ENCODE measurements around the gene DPY19L2. TPM values are rescaled to one million over a fixed set of nuclear protein-coding genes. Genes with fewer than 3 reads are reported as not detected.
"Not testable (repeated sequence)": the region's sequence is repeated elsewhere in the genome, so short reads cannot be mapped to it uniquely, and the experiment has no call there.

Gene DPY19L2
- total RNA-seq, 1 experiment from 2014 or later = 4.9 TPM

GRCh38 chr12:63615544-63615943 is 52.7 kb downstream of the DPY19L2 start:
- H4K20me1 ChIP-seq (ENCODE audit: control insufficient read depth, insufficient read depth, insufficient read length); H2BK120ac ChIP-seq (ENCODE audit: low read depth, low read length, poor library complexity, severe bottlenecking); H2AK5ac ChIP-seq (ENCODE audit: insufficient read length, low read length); H3K36me3 Mint-ChIP-seq (ENCODE audit: insufficient read depth in 1 of 3, low read depth in 3 of 3); H3K4me1 Mint-ChIP-seq; H3K79me2 ChIP-seq (ENCODE audit: insufficient read depth, low read length); H3K4me1 ChIP-seq (ENCODE audit: insufficient read depth, low read length); H3K27me3 Mint-ChIP-seq (ENCODE audit: low read depth); H3K79me1 ChIP-seq (ENCODE audit: insufficient read depth, low read depth, low read length, poor library complexity, severe bottlenecking); H3K9me3 ChIP-seq (ENCODE audit: control insufficient read depth, low read depth, low read length); H3K27ac Mint-ChIP-seq; H3K9me3 Mint-ChIP-seq; H2BK15ac ChIP-seq (ENCODE audit: low read depth, low read length); H3T11ph ChIP-seq (ENCODE audit: low read length); H2AFZ ChIP-seq (ENCODE audit: low read length); H3K27ac ChIP-seq (ENCODE audit: insufficient read length, low read depth, low read length); H3K23ac ChIP-seq (ENCODE audit: insufficient read length, low read depth, low read length); H4K5ac ChIP-seq (ENCODE audit: insufficient read length, low read depth, low read length); H3K56ac ChIP-seq (ENCODE audit: insufficient read length, low read depth, low read length); H4K8ac ChIP-seq (replicated peaks; ENCODE audit: insufficient read length, low read depth, low read length); H3K18ac ChIP-seq (ENCODE audit: insufficient read length, low read depth, low read length); H3K14ac ChIP-seq (ENCODE audit: insufficient read depth, low read length); H2BK5ac ChIP-seq (ENCODE audit: insufficient read length, low read length); H3K4ac ChIP-seq (ENCODE audit: low read depth, low read length); H3K9ac ChIP-seq (ENCODE audit: extremely low read depth, insufficient read length, low read length); H4K91ac ChIP-seq (ENCODE audit: insufficient read length, low read depth, low read length); DNase-seq; H2BK12ac ChIP-seq (ENCODE audit: insufficient read length, low read depth, low read length); H2BK20ac ChIP-seq (ENCODE audit: low read depth, low read length, poor library complexity, severe bottlenecking); H3K4me3 Mint-ChIP-seq; H3K23me2 ChIP-seq (ENCODE audit: insufficient read length, low read depth, low read length, poor library complexity, severe bottlenecking); H3K27me3 ChIP-seq (ENCODE audit: insufficient read depth, low read length); H3K4me2 ChIP-seq (ENCODE audit: insufficient read depth, insufficient read length, low read length): not testable (repeated sequence)
- no CpG with 5 or more reads among the region's 1 CpG for WGBS (ENCODE audit: extremely low coverage, insufficient read length, low lambda C conversion rate)

- not testable (repeated sequence) for H2BK5ac ChIP-seq (ENCODE audit: insufficient read length, low read length); H3K36me3 Mint-ChIP-seq (ENCODE audit: insufficient read depth in 1 of 3, low read depth in 3 of 3); H3K4me1 ChIP-seq (ENCODE audit: insufficient read depth, low read length); H3K27me3 ChIP-seq (ENCODE audit: insufficient read depth, low read length); H2AFZ ChIP-seq (ENCODE audit: low read length); H3K4me2 ChIP-seq (ENCODE audit: insufficient read depth, insufficient read length, low read length); H2AK5ac ChIP-seq (ENCODE audit: insufficient read length, low read length); H3K27ac ChIP-seq (ENCODE audit: insufficient read length, low read depth, low read length); H2BK120ac ChIP-seq (ENCODE audit: low read depth, low read length, poor library complexity, severe bottlenecking); H3K27ac Mint-ChIP-seq; H3K14ac ChIP-seq (ENCODE audit: insufficient read depth, low read length); H3K79me1 ChIP-seq (ENCODE audit: insufficient read depth, low read depth, low read length, poor library complexity, severe bottlenecking); H4K91ac ChIP-seq (ENCODE audit: insufficient read length, low read depth, low read length); H3K4me1 Mint-ChIP-seq; H2BK20ac ChIP-seq (ENCODE audit: low read depth, low read length, poor library complexity, severe bottlenecking); H3K23ac ChIP-seq (ENCODE audit: insufficient read length, low read depth, low read length); H4K20me1 ChIP-seq (ENCODE audit: control insufficient read depth, insufficient read depth, insufficient read length); H3K27me3 Mint-ChIP-seq (ENCODE audit: low read depth); H3K18ac ChIP-seq (ENCODE audit: insufficient read length, low read depth, low read length); H3K9ac ChIP-seq (ENCODE audit: extremely low read depth, insufficient read length, low read length); H3T11ph ChIP-seq (ENCODE audit: low read length); H2BK12ac ChIP-seq (ENCODE audit: insufficient read length, low read depth, low read length); H3K4me3 Mint-ChIP-seq; H4K8ac ChIP-seq (replicated peaks; ENCODE audit: insufficient read length, low read depth, low read length); H4K5ac ChIP-seq (ENCODE audit: insufficient read length, low read depth, low read length); H3K23me2 ChIP-seq (ENCODE audit: insufficient read length, low read depth, low read length, poor library complexity, severe bottlenecking); H2BK15ac ChIP-seq (ENCODE audit: low read depth, low read length); H3K9me3 ChIP-seq (ENCODE audit: control insufficient read depth, low read depth, low read length); H3K79me2 ChIP-seq (ENCODE audit: insufficient read depth, low read length); H3K56ac ChIP-seq (ENCODE audit: insufficient read length, low read depth, low read length); H3K4ac ChIP-seq (ENCODE audit: low read depth, low read length); DNase-seq; H3K9me3 Mint-ChIP-seq
- no CpG with 5 or more reads among the region's 2 CpGs for WGBS (ENCODE audit: extremely low coverage, insufficient read length, low lambda C conversion rate)
These were observed 57.0 kb downstream of the DPY19L2 start for GRCh38 chr12:63611285-63611684.

- H3K9me3 ChIP-seq (ENCODE audit: control insufficient read depth, low read depth, low read length); H3K14ac ChIP-seq (ENCODE audit: insufficient read depth, low read length); H3K79me2 ChIP-seq (ENCODE audit: insufficient read depth, low read length): not testable (repeated sequence)
These were observed 59.0 kb downstream of the DPY19L2 start for GRCh38 chr12:63609281-63609680.

More at GRCh38 chr12:63609281-63609680, 59.0 kb downstream of the DPY19L2 start:
- not testable (repeated sequence) for H2AK5ac ChIP-seq (ENCODE audit: insufficient read length, low read length); H2BK15ac ChIP-seq (ENCODE audit: low read depth, low read length); H3K27ac Mint-ChIP-seq; H4K5ac ChIP-seq (ENCODE audit: insufficient read length, low read depth, low read length); H3K9ac ChIP-seq (ENCODE audit: extremely low read depth, insufficient read length, low read length); H4K91ac ChIP-seq (ENCODE audit: insufficient read length, low read depth, low read length); H3K4me1 Mint-ChIP-seq; H2AFZ ChIP-seq (ENCODE audit: low read length); H3K4me2 ChIP-seq (ENCODE audit: insufficient read depth, insufficient read length, low read length); H2BK120ac ChIP-seq (ENCODE audit: low read depth, low read length, poor library complexity, severe bottlenecking); H3K27me3 Mint-ChIP-seq (ENCODE audit: low read depth); H3K56ac ChIP-seq (ENCODE audit: insufficient read length, low read depth, low read length); H3K4me3 Mint-ChIP-seq; H3K23ac ChIP-seq (ENCODE audit: insufficient read length, low read depth, low read length); H2BK12ac ChIP-seq (ENCODE audit: insufficient read length, low read depth, low read length); H3K36me3 Mint-ChIP-seq (ENCODE audit: insufficient read depth in 1 of 3, low read depth in 3 of 3); H2BK20ac ChIP-seq (ENCODE audit: low read depth, low read length, poor library complexity, severe bottlenecking); H4K8ac ChIP-seq (replicated peaks; ENCODE audit: insufficient read length, low read depth, low read length); H4K20me1 ChIP-seq (ENCODE audit: control insufficient read depth, insufficient read depth, insufficient read length); H3K4me1 ChIP-seq (ENCODE audit: insufficient read depth, low read length); H3K27ac ChIP-seq (ENCODE audit: insufficient read length, low read depth, low read length); H2BK5ac ChIP-seq (ENCODE audit: insufficient read length, low read length); H3K23me2 ChIP-seq (ENCODE audit: insufficient read length, low read depth, low read length, poor library complexity, severe bottlenecking); H3K4ac ChIP-seq (ENCODE audit: low read depth, low read length); DNase-seq; H3K9me3 Mint-ChIP-seq; H3K27me3 ChIP-seq (ENCODE audit: insufficient read depth, low read length); H3T11ph ChIP-seq (ENCODE audit: low read length); H3K18ac ChIP-seq (ENCODE audit: insufficient read length, low read depth, low read length); H3K79me1 ChIP-seq (ENCODE audit: insufficient read depth, low read depth, low read length, poor library complexity, severe bottlenecking)
